Caki2 (cell line): ENCODE results near the gene AFAP1L1. TPM values are rescaled to one million over a fixed set of nuclear protein-coding genes. Genes with fewer than 3 reads are reported as not detected.

Experiments used
- DNase-seq: peaks from one replicate; pipeline ENCODE4 v3.0.0-alpha.2; 2015; ENCODE audit warnings: low read depth
- in situ Hi-C: cut with HindIII; loops from 2 replicates; pipeline ENCODE4 v1.10.0; 2016; ENCODE audit warnings: low sequenced_read_pairs, low pct_unique_long_range_greater_than_20kb, mixed read lengths
- total RNA-seq: library from RNA; depleted of rRNA; stranded (reverse); fragments of >200 nt; shearing (Covaris generic); gene quantifications from 2 replicates; pipeline ENCODE4 v1.2.3, GENCODE V29; 2014; ENCODE audit warnings: low replicate concordance

AFAP1L1 gene
- total RNA-seq, 1 experiment from 2014 or later: 3.6 TPM

GRCh38 chr5:149280124-149280523, 8.5 kb downstream of the AFAP1L1 start:
- DNase-seq: no peak
- in situ Hi-C loops: no loop called here

GRCh38 chr5:149280802-149281201, 9.1 kb downstream of the AFAP1L1 start:
- no peak for DNase-seq
- in situ Hi-C loops: no loop called here

GRCh38 chr5:149282027-149282965, 10.6 kb downstream of the AFAP1L1 start:
- no peak for DNase-seq
- in situ Hi-C loops: no loop called here

- in situ Hi-C loops: no loop called here
- no peak for DNase-seq
These were observed 11.3 kb downstream of the AFAP1L1 start for GRCh38 chr5:149282966-149283332.

GRCh38 chr5:149283626-149284480, 12.2 kb downstream of the AFAP1L1 start:
- DNase-seq: no peak
- in situ Hi-C loops: no loop called here

GRCh38 chr5:149284501-149284900, 12.8 kb downstream of the AFAP1L1 start:
- in situ Hi-C loops: no loop called here
- DNase-seq: no peak

GRCh38 chr5:149285153-149285552, 13.5 kb downstream of the AFAP1L1 start:
- DNase-seq: no peak
- in situ Hi-C loops: no loop called here

GRCh38 chr5:149288436-149288835, 16.8 kb downstream of the AFAP1L1 start:
- DNase-seq: no peak
- in situ Hi-C loops: no loop called here

GRCh38 chr5:149289301-149289700, 17.6 kb downstream of the AFAP1L1 start:
- in situ Hi-C loops: no loop called here
- no peak for DNase-seq

GRCh38 chr5:149294872-149295829, 23.5 kb downstream of the AFAP1L1 start:
- no peak for DNase-seq
- in situ Hi-C loops: no loop called here

- in situ Hi-C loops: no loop called here
- DNase-seq: no peak
These were observed 25.8 kb downstream of the AFAP1L1 start for GRCh38 chr5:149297340-149298025.

GRCh38 chr5:149298163-149298562, 26.5 kb downstream of the AFAP1L1 start:
- in situ Hi-C loops: no loop called here
- DNase-seq: no peak

GRCh38 chr5:149298842-149299404, 27.3 kb downstream of the AFAP1L1 start:
- no peak for DNase-seq
- in situ Hi-C loops: no loop called here

GRCh38 chr5:149299451-149300054, 27.9 kb downstream of the AFAP1L1 start:
- in situ Hi-C loops: no loop called here

GRCh38 chr5:149300441-149300840, 28.8 kb downstream of the AFAP1L1 start:
- in situ Hi-C loops: no loop called here
- DNase-seq: no peak

More at GRCh38 chr5:149299451-149300054, 27.9 kb downstream of the AFAP1L1 start:
- no peak for DNase-seq

GRCh38 chr5:149301049-149301743, 29.5 kb downstream of the AFAP1L1 start:
- in situ Hi-C loops: no loop called here
- no peak for DNase-seq
